ENCODE results near the gene SARM1. TPM values are rescaled to one million over a fixed set of nuclear protein-coding genes. Genes with fewer than 3 reads are reported as not detected.

Gene SARM1
- total and polyA plus RNA-seq, 2 of the 8 experiments (the other 6 are each of a cell fraction or from before 2014, with no cell fraction given): 5.8 to 9.2 TPM

- 90% methylated on average over 11 of the region's 11 CpGs; no CpG with 5 or more reads in 1 of the 2 experiments for WGBS, 2 experiments (ENCODE audit: extremely low coverage in 1 of 2, insufficient coverage in 1 of 2, insufficient read length in 1 of 2, insufficient replicate concordance in 2 of 2, low coverage in 1 of 2, low lambda C conversion rate in 2 of 2, missing lambda C conversion rate in 1 of 2)
- peaks cover 22 to 32% (median 28%) of the 10 kb centered on the region in 4 experiments for H3K27me3 ChIP-seq (replicated peaks in 1 of 4; ENCODE audit: control insufficient read depth in 3 of 4, extremely low read depth in 1 of 4, insufficient read depth in 3 of 4, low read length in 3 of 4)
- no peak overlapping the region for H3K4ac ChIP-seq (replicated peaks; ENCODE audit: insufficient read length, low read depth, low read length)
- FAIRE-seq (no peak), DNase-seq (ENCODE audit: low read depth in 1 of 2, low spot score in 2 of 2) (no peak)
- peaks cover 0 to 2% of the 10 kb centered on the region in 2 experiments for H4K20me1 ChIP-seq (replicated peaks in 1 of 2; ENCODE audit: control insufficient read depth in 1 of 2, insufficient read depth in 2 of 2, low read length in 2 of 2)
- no peaks in the 10 kb centered on the region for H3K9me3 ChIP-seq (ENCODE audit: insufficient read depth in 2 of 2, low read depth in 1 of 2, low read length in 1 of 2)
- H4K8ac ChIP-seq (ENCODE audit: extremely low read depth, insufficient read depth, low read length): no peak overlapping the region
- peaks cover 13% of the 10 kb centered on the region for H3K23me2 ChIP-seq (ENCODE audit: low read depth, low read length)
- no peak overlapping the region for H3K18ac ChIP-seq (ENCODE audit: extremely low read depth, low read length)
- no peak overlapping the region for H4K5ac ChIP-seq (ENCODE audit: insufficient read length, low read depth, low read length)
- peaks cover 0 to 13% (median 6%) of the 10 kb centered on the region in 4 experiments; a peak in 4 of 7 replicates for H3K4me1 ChIP-seq (replicated peaks in 1 of 4; ENCODE audit: control insufficient read depth in 3 of 4, insufficient read depth in 4 of 4, low read length in 3 of 4)
- H2BK20ac ChIP-seq (ENCODE audit: low read length): no peak overlapping the region
- no peak overlapping the region for H2AK5ac ChIP-seq (ENCODE audit: low read depth, low read length)
- H3K27ac ChIP-seq (ENCODE audit: low read depth, low read length): no peak overlapping the region
- no peak overlapping the region for H3K9ac ChIP-seq (replicated peaks in 1 of 4; ENCODE audit: extremely low read depth in 1 of 4, low read depth in 3 of 4, low read length in 3 of 4)
- H2AFZ ChIP-seq (ENCODE audit: low read length): no peak overlapping the region
- ChIA-PET POLR2A (ENCODE audit: partially characterized antibody) (interaction anchor here (1.4 to 12.7 kb wide), 2 partner anchors 14 to 17 kb away, joined by 3 to 135 read pairs; partner anchors contain the start of genes SARM1, SLC46A1 and VTN), CTCF (ENCODE audit: partially characterized antibody) (interaction anchor here (0.7 to 14.7 kb wide), 3 partner anchors 29 to 428 kb away, joined by 3 to 142 read pairs (median 5); no protein-coding TSS in a partner anchor)
- 0 out of 8 replicates have a peak, but pooled peaks cover 0 to 3% (median 0%) of the 10 kb centered on the region in 4 experiments for H3K36me3 ChIP-seq (ENCODE audit: control insufficient read depth in 2 of 4, insufficient read depth in 4 of 4, low read length in 3 of 4)
- H2BK12ac ChIP-seq (ENCODE audit: low read depth, low read length): no peak overlapping the region
- no peak overlapping the region for H3K14ac ChIP-seq (ENCODE audit: insufficient read length)
- no peak overlapping the region for H4K91ac ChIP-seq (replicated peaks; ENCODE audit: insufficient read length, low read length)
- H3K23ac ChIP-seq (ENCODE audit: insufficient read length): no peak overlapping the region
- no peak overlapping the region for H3K56ac ChIP-seq (replicated peaks; ENCODE audit: insufficient read length, low read depth, low read length)
- no peaks in the 10 kb centered on the region for H3K79me1 ChIP-seq (ENCODE audit: low read depth, low read length)
- H2BK5ac ChIP-seq (ENCODE audit: low read depth, low read length): no peak overlapping the region
- no peak overlapping the region for H3K4me2 ChIP-seq (ENCODE audit: insufficient read depth in 1 of 2, low read depth in 2 of 2, low read length in 2 of 2)
- no peak overlapping the region for H3K4me3 ChIP-seq (ENCODE audit: extremely low read depth in 1 of 4, insufficient read depth in 2 of 4, low read depth in 3 of 4, low read length in 4 of 4)
- no peak overlapping the region for H2BK15ac ChIP-seq (ENCODE audit: low read length)
- H3K79me2 ChIP-seq (ENCODE audit: control insufficient read depth in 1 of 2, insufficient read depth in 2 of 2, low read length in 2 of 2): no peaks in the 10 kb centered on the region
- no peak overlapping the region for H2BK120ac ChIP-seq (replicated peaks; ENCODE audit: low read depth, low read length)
- no peak for TF ChIP-seq TCF12 (IDR thresholded peaks at IDR 0.05; ENCODE audit: low read depth, low read length)
- TF ChIP-seq ATF2 (IDR thresholded peaks at IDR 0.05; ENCODE audit: low read length): no peak
- no peak for TF ChIP-seq JUN (IDR thresholded peaks at IDR 0.05; ENCODE audit: low read depth, low read length)
- no peak for TF ChIP-seq SAP30 (IDR thresholded peaks at IDR 0.05; ENCODE audit: insufficient read depth, insufficient replicate concordance, low read length)
- no peak for TF ChIP-seq MAX (IDR thresholded peaks at IDR 0.05)
- TF ChIP-seq SIN3A (conservative IDR thresholded peaks at IDR 0.05 in 1 of 2, IDR thresholded peaks at IDR 0.05 in 1 of 2; ENCODE audit: low read depth in 1 of 2, low read length in 2 of 2): no peak
- no peak for TF ChIP-seq CREB1 (IDR thresholded peaks at IDR 0.05)
Measured at GRCh38 chr17:28388106-28388505, 16.6 kb downstream of the SARM1 start.

Measured in H1 (cell line).